ENCODE data around the gene DIS3L2. TPM values are rescaled to one million over a fixed set of nuclear protein-coding genes. Genes with fewer than 3 reads are reported as not detected.

DIS3L2 gene
- total RNA-seq, 2 donors from 2014 or later, result 39.5 to 42.4 TPM

GRCh38 chr2:232287316-232287715 is 325.8 kb downstream of the DIS3L2 start:
- WGBS, 2 experiments (ENCODE audit: insufficient coverage in 1 of 2, insufficient read length in 1 of 2), result 90 to 91% methylated on average over 2 to 7 of the region's 8 CpGs
- peaks cover 2% of the 10 kb centered on the region for H3K4me1 ChIP-seq (ENCODE audit: control insufficient read depth, insufficient read depth, low read length)
- H3K4me1 Mint-ChIP-seq, result peaks cover 3% of the 10 kb centered on the region
- H3K9ac ChIP-seq (ENCODE audit: extremely low read depth, low read length, poor library complexity, severe bottlenecking), result no peak overlapping the region
- no peaks in the 10 kb centered on the region for H3K9me3 ChIP-seq (ENCODE audit: control insufficient read depth, low read length)
- no peaks in the 10 kb centered on the region for H3K36me3 ChIP-seq (ENCODE audit: control insufficient read depth, insufficient read depth, low read length)
- H3K4me3 Mint-ChIP-seq, result no peak overlapping the region
- no peaks in the 10 kb centered on the region for H3K36me3 Mint-ChIP-seq (ENCODE audit: low read depth)
- H3K27me3 ChIP-seq (ENCODE audit: control insufficient read depth, insufficient read depth, low read length, poor library complexity, severe bottlenecking), result no peaks in the 10 kb centered on the region
- no peaks in the 10 kb centered on the region for H3K27me3 Mint-ChIP-seq (ENCODE audit: insufficient read depth)
- no peak for TF ChIP-seq CTCF (conservative IDR thresholded peaks at IDR 0.05)
- no peak overlapping the region for H3K27ac Mint-ChIP-seq
- H3K4me3 ChIP-seq (ENCODE audit: low read length), result no peak overlapping the region
- no peak for DNase-seq
- H3K27ac ChIP-seq (ENCODE audit: low read depth, low read length), result no peak overlapping the region
- no peaks in the 10 kb centered on the region for H3K9me3 Mint-ChIP-seq

- Histone ChIP-seq H3K4me1 (ENCODE audit: control insufficient read depth, insufficient read depth, low read length) (peaks cover 13% of the 10 kb centered on the region), H3K36me3 (ENCODE audit: control insufficient read depth, insufficient read depth, low read length) (no peaks in the 10 kb centered on the region), H3K4me3 (ENCODE audit: low read length) (no peak overlapping the region), H3K27me3 (ENCODE audit: control insufficient read depth, insufficient read depth, low read length, poor library complexity, severe bottlenecking) (no peaks in the 10 kb centered on the region), H3K27ac (ENCODE audit: low read depth, low read length) (no peak overlapping the region), H3K9me3 (ENCODE audit: control insufficient read depth, low read length) (no peaks in the 10 kb centered on the region), H3K9ac (ENCODE audit: extremely low read depth, low read length, poor library complexity, severe bottlenecking) (no peak overlapping the region)
- Mint-ChIP-seq H3K27ac (no peak overlapping the region), H3K4me1 (peaks cover 15% of the 10 kb centered on the region), H3K4me3 (no peak overlapping the region), H3K36me3 (ENCODE audit: low read depth) (no peaks in the 10 kb centered on the region), H3K27me3 (ENCODE audit: insufficient read depth) (no peaks in the 10 kb centered on the region), H3K9me3 (no peaks in the 10 kb centered on the region)
- no peak for DNase-seq
- WGBS, 2 experiments (ENCODE audit: insufficient coverage in 1 of 2, insufficient read length in 1 of 2), result 87 to 100% methylated on average over 3 to 4 of the region's 4 CpGs
- no peak for TF ChIP-seq CTCF (conservative IDR thresholded peaks at IDR 0.05)
Measured at GRCh38 chr2:232288489-232289030, 327.0 kb downstream of the DIS3L2 start.

- Mint-ChIP-seq H3K4me1 (peaks cover 16% of the 10 kb centered on the region), H3K36me3 (ENCODE audit: low read depth) (no peaks in the 10 kb centered on the region), H3K27me3 (ENCODE audit: insufficient read depth) (no peaks in the 10 kb centered on the region), H3K9me3 (no peaks in the 10 kb centered on the region), H3K27ac (no peak overlapping the region), H3K4me3 (no peak overlapping the region)
- no peaks in the 10 kb centered on the region for H3K36me3 ChIP-seq (ENCODE audit: control insufficient read depth, insufficient read depth, low read length)
- TF ChIP-seq CTCF (conservative IDR thresholded peaks at IDR 0.05), result no peak
- H3K9me3 ChIP-seq (ENCODE audit: control insufficient read depth, low read length), result no peaks in the 10 kb centered on the region
- 95 to 100% methylated on average over 6 to 8 of the region's 8 CpGs for WGBS, 2 experiments (ENCODE audit: insufficient coverage in 1 of 2, insufficient read length in 1 of 2)
- H3K9ac ChIP-seq (ENCODE audit: extremely low read depth, low read length, poor library complexity, severe bottlenecking), result no peak overlapping the region
- H3K27ac ChIP-seq (ENCODE audit: low read depth, low read length), result no peak overlapping the region
- no peaks in the 10 kb centered on the region for H3K27me3 ChIP-seq (ENCODE audit: control insufficient read depth, insufficient read depth, low read length, poor library complexity, severe bottlenecking)
- H3K4me3 ChIP-seq (ENCODE audit: low read length), result no peak overlapping the region
- peaks cover 13% of the 10 kb centered on the region for H3K4me1 ChIP-seq (ENCODE audit: control insufficient read depth, insufficient read depth, low read length)
- DNase-seq, result no peak
Measured at GRCh38 chr2:232290668-232291067, 329.2 kb downstream of the DIS3L2 start.

Measured in endodermal cell (in vitro differentiated cells).